HFFc6 (cell line): ENCODE data around the gene HOXD10. TPM values are rescaled to one million over a fixed set of nuclear protein-coding genes. Genes with fewer than 3 reads are reported as not detected.

ENCODE experiments used
- DNase-seq: peaks from one replicate; pipeline ENCODE4 v3.0.0-alpha.2; 2018
- H3K27ac Mint-ChIP-seq: 2 replicates; pipeline ENCODE4 v1.8.0; 2020; ENCODE audit warnings: mild to moderate bottlenecking, mixed read lengths
- H3K27me3 Mint-ChIP-seq: 2 replicates; pipeline ENCODE4 v1.8.0; 2021; ENCODE audit warnings: mild to moderate bottlenecking, moderate library complexity, mixed read lengths; ENCODE audit not compliant: insufficient read depth
- H3K36me3 Mint-ChIP-seq: 2 replicates; pipeline ENCODE4 v1.8.0; 2021; ENCODE audit warnings: low read depth, mixed read lengths
- H3K4me1 Mint-ChIP-seq: 2 replicates; pipeline ENCODE4 v1.8.0; 2020; ENCODE audit warnings: low read depth, mixed read lengths
- H3K4me3 Mint-ChIP-seq: 2 replicates; pipeline ENCODE4 v1.8.0; 2020; ENCODE audit warnings: mild to moderate bottlenecking, moderate library complexity, mixed read lengths
- H3K9me3 Mint-ChIP-seq: 2 replicates; pipeline ENCODE4 v1.8.0; 2020; ENCODE audit warnings: mild to moderate bottlenecking, mixed read lengths
- total RNA-seq, 6 experiments: library from RNA; stranded (reverse); fragmentation: NEBNext Ultra II Directional; extraction: Animal tissue kit (Norgen Biotek cat#: 25700); gene quantifications; 2 replicates in 1 of 6; 3 replicates in 5 of 6; pipeline ENCODE4 v1.2.3, GENCODE V29; 2021
- TF ChIP-seq, protein P1 (sequence below): fragments of 200-600 bp; sonication (generic); IDR thresholded peaks from 2 replicates; pipeline ENCODE4 v1.5.0; 2021; ENCODE audit warnings: antibody characterized with exemption, mild to moderate bottlenecking

HOXD10 gene
- total RNA-seq, 6 experiments from 2014 or later, result 10.9 to 14.5 (median 12.8) TPM

GRCh38 chr2:176076796-176077195 lies 39.8 kb upstream of the HOXD10 start:
- Mint-ChIP-seq H3K36me3 (peaks cover 8% of the 10 kb centered on the region; the same call in 1 of the 2 replicates), H3K9me3 (peaks cover 10% of the 10 kb centered on the region), H3K4me1 (peaks cover 7% of the 10 kb centered on the region), H3K4me3 (no peak overlapping the region), H3K27me3 (peaks cover 48% of the 10 kb centered on the region), H3K27ac (no peak overlapping the region)
- TF ChIP-seq, protein P1, sequence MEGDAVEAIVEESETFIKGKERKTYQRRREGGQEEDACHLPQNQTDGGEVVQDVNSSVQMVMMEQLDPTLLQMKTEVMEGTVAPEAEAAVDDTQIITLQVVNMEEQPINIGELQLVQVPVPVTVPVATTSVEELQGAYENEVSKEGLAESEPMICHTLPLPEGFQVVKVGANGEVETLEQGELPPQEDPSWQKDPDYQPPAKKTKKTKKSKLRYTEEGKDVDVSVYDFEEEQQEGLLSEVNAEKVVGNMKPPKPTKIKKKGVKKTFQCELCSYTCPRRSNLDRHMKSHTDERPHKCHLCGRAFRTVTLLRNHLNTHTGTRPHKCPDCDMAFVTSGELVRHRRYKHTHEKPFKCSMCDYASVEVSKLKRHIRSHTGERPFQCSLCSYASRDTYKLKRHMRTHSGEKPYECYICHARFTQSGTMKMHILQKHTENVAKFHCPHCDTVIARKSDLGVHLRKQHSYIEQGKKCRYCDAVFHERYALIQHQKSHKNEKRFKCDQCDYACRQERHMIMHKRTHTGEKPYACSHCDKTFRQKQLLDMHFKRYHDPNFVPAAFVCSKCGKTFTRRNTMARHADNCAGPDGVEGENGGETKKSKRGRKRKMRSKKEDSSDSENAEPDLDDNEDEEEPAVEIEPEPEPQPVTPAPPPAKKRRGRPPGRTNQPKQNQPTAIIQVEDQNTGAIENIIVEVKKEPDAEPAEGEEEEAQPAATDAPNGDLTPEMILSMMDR, result no peak
- no peak for DNase-seq

GRCh38 chr2:176078541-176079284 lies 37.9 kb upstream of the HOXD10 start:
- Mint-ChIP-seq H3K27me3 (peaks cover 57% of the 10 kb centered on the region), H3K9me3 (peaks cover 25% of the 10 kb centered on the region), H3K27ac (no peak overlapping the region), H3K36me3 (peaks cover 12% of the 10 kb centered on the region), H3K4me1 (peaks cover 7% of the 10 kb centered on the region), H3K4me3 (peak overlapping the region; percentile 84)
- TF ChIP-seq, protein P1, result no peak
- no peak for DNase-seq

GRCh38 chr2:176079285-176079830 lies 37.2 kb upstream of the HOXD10 start:
- peaks cover 12% of the 10 kb centered on the region for H3K36me3 Mint-ChIP-seq
- no peak for DNase-seq
- H3K4me1 Mint-ChIP-seq, result peaks cover 10% of the 10 kb centered on the region
- peak overlapping the region; percentile 84 for H3K4me3 Mint-ChIP-seq
- H3K9me3 Mint-ChIP-seq, result peaks cover 30% of the 10 kb centered on the region
- no peak overlapping the region for H3K27ac Mint-ChIP-seq
- TF ChIP-seq, protein P1, result no peak
- H3K27me3 Mint-ChIP-seq, result peaks cover 61% of the 10 kb centered on the region

GRCh38 chr2:176079831-176080539 lies 36.6 kb upstream of the HOXD10 start:
- Mint-ChIP-seq H3K4me3 (peak overlapping the region; percentile 84), H3K9me3 (peaks cover 30% of the 10 kb centered on the region), H3K4me1 (peaks cover 16% of the 10 kb centered on the region), H3K27ac (no peak overlapping the region), H3K27me3 (peaks cover 64% of the 10 kb centered on the region), H3K36me3 (peaks cover 12% of the 10 kb centered on the region)
- TF ChIP-seq, protein P1, result peak; percentile 97
- DNase-seq, result peak; percentile 52

DNA sequence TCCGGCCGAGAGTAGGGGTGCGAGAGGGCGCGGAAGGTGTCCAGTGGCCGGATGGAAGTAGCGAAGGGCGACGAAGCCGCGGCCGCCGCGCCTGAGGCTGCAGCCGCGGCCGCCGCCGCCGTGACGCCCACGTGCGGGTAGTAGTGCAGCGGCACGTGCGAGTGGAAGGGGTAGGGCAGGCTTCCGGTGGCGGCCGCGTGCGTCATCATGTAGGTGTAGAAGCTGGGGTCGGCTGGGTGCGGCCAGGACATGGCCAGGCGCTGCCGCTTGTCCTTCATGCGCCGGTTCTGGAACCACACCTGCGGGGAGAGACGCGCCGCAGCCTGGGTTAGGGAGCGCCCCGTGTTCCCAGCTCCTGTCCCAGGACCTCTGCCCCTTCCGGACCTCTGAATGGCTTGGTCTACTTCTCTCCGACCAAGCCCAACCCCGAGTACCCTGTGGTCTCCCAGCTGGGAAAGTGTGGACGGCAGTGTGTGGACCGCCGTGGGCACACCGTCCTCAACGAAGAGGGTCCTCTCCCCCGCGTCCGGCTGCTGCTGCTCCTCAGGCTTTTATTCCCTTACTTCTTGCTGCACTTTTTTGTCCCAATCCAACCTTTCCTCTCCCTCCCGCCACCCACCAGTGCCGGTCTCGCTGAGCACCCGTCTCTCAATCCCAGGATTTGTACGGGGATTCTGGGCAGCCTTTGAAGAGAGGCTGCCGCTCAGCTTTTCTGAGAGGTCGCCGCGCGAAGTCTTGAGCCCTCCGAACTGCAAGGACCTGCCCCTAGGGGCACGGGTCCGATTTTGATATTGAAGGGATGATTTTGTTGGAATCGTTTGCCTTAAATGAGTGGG lies 35.8 kb upstream of the HOXD10 start:
- peaks cover 17% of the 10 kb centered on the region for H3K4me1 Mint-ChIP-seq
- TF ChIP-seq, protein P1, result no peak
- peaks cover 12% of the 10 kb centered on the region for H3K36me3 Mint-ChIP-seq
- no peak overlapping the region for H3K27ac Mint-ChIP-seq
- peaks cover 64% of the 10 kb centered on the region for H3K27me3 Mint-ChIP-seq
- no peak for DNase-seq
- no peak overlapping the region; the same call in 1 of the 2 replicates for H3K4me3 Mint-ChIP-seq
- H3K9me3 Mint-ChIP-seq, result peaks cover 30% of the 10 kb centered on the region
